ENCODE data around the gene GNA12.

- TF ChIP-seq, protein P1, sequence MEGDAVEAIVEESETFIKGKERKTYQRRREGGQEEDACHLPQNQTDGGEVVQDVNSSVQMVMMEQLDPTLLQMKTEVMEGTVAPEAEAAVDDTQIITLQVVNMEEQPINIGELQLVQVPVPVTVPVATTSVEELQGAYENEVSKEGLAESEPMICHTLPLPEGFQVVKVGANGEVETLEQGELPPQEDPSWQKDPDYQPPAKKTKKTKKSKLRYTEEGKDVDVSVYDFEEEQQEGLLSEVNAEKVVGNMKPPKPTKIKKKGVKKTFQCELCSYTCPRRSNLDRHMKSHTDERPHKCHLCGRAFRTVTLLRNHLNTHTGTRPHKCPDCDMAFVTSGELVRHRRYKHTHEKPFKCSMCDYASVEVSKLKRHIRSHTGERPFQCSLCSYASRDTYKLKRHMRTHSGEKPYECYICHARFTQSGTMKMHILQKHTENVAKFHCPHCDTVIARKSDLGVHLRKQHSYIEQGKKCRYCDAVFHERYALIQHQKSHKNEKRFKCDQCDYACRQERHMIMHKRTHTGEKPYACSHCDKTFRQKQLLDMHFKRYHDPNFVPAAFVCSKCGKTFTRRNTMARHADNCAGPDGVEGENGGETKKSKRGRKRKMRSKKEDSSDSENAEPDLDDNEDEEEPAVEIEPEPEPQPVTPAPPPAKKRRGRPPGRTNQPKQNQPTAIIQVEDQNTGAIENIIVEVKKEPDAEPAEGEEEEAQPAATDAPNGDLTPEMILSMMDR (conservative IDR thresholded peaks at IDR 0.05), result no peak
- TF ChIP-seq ZFX (IDR thresholded peaks at IDR 0.05), result no peak
These were observed 23.6 kb downstream of the GNA12 start for GRCh38 chr7:2820508-2820934.
